ENCODE measurements around the gene ADRA2C. TPM values are rescaled to one million over a fixed set of nuclear protein-coding genes. Genes with fewer than 3 reads are reported as not detected.

The ADRA2C gene
- polyA plus RNA-seq, 1 of the 3 experiments (the other 2 are of a cell fraction), result 0.15 TPM

DNA sequence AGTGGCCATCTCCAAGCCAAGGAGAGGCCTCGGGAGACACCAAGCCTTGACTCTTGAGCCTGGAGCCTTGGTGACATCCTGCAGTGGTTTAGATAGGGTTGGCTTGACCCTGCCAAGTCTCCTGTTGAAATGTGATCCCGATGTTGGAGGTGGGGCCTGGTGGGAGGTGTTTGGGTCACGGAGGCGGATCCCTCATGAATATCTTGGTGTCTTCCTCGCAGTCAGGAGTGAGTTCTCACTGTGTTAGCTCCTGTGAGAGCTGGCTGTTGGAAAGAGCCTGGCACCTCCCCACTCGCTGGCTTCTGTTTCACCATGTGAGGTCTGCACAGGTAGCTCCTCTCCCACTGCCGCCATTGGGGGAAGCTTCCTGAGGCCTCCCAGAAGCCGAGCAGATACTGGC lies 38.8 kb downstream of the ADRA2C start (continued):
- TF ChIP-seq, protein P1, sequence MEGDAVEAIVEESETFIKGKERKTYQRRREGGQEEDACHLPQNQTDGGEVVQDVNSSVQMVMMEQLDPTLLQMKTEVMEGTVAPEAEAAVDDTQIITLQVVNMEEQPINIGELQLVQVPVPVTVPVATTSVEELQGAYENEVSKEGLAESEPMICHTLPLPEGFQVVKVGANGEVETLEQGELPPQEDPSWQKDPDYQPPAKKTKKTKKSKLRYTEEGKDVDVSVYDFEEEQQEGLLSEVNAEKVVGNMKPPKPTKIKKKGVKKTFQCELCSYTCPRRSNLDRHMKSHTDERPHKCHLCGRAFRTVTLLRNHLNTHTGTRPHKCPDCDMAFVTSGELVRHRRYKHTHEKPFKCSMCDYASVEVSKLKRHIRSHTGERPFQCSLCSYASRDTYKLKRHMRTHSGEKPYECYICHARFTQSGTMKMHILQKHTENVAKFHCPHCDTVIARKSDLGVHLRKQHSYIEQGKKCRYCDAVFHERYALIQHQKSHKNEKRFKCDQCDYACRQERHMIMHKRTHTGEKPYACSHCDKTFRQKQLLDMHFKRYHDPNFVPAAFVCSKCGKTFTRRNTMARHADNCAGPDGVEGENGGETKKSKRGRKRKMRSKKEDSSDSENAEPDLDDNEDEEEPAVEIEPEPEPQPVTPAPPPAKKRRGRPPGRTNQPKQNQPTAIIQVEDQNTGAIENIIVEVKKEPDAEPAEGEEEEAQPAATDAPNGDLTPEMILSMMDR (IDR thresholded peaks at IDR 0.05), result no peak
- TF ChIP-seq FOXM1 (IDR thresholded peaks at IDR 0.05; ENCODE audit: low read depth) (no peak), SIN3A (IDR thresholded peaks at IDR 0.05; ENCODE audit: borderline replicate concordance, low read depth, low read length) (no peak), EP300 (IDR thresholded peaks at IDR 0.05; ENCODE audit: borderline replicate concordance in 1 of 2, low read depth in 1 of 2, low read length in 1 of 2) (no peak), JUND (IDR thresholded peaks at IDR 0.05) (no peak), POLR2AphosphoS5 (IDR thresholded peaks at IDR 0.05; ENCODE audit: low read depth, low read length) (no peak), FOSL2 (IDR thresholded peaks at IDR 0.05; ENCODE audit: borderline replicate concordance, low read depth) (no peak)
- TF ChIP-seq, protein P2, sequence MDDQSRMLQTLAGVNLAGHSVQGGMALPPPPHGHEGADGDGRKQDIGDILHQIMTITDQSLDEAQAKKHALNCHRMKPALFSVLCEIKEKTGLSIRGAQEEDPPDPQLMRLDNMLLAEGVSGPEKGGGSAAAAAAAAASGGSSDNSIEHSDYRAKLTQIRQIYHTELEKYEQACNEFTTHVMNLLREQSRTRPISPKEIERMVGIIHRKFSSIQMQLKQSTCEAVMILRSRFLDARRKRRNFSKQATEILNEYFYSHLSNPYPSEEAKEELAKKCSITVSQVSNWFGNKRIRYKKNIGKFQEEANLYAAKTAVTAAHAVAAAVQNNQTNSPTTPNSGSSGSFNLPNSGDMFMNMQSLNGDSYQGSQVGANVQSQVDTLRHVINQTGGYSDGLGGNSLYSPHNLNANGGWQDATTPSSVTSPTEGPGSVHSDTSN (IDR thresholded peaks at IDR 0.05), result no peak

DNA sequence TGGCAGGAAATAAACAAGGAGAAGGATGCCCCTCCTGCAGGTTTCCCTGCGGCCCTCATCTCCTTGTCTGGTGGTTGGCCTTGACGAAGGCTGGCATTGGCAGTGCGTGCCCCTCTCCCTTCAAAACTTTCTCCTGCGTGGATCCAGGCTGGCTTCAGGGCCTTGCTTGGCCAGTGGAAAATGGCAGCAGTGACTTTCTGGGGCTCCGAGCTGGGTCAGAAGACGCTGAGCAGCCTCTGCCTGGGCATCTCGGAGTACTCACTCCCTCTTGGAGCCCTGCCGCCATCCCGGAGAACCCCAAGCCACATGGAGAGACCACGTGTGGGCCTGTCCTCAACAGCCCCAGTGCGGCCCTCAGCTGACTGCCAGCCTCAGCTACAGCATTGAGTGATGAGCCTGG lies 39.5 kb downstream of the ADRA2C start:
- Histone ChIP-seq H3K4me1 (ENCODE audit: control insufficient read depth in 1 of 2, insufficient read depth in 2 of 2, low read depth in 1 of 2, low read length in 1 of 2) (peaks cover 0 to 6% of the 10 kb centered on the region in 2 experiments; a peak in 1 of 4 replicates), H3K4me3 (ENCODE audit: low read depth in 2 of 2, low read length in 1 of 2) (no peak overlapping the region), H4K20me1 (ENCODE audit: insufficient read depth) (no peaks in the 10 kb centered on the region), H3K79me2 (ENCODE audit: insufficient read depth) (no peaks in the 10 kb centered on the region), H3K9me3 (no peaks in the 10 kb centered on the region), H3K36me3 (replicated peaks in 1 of 2; ENCODE audit: control insufficient read depth in 1 of 2, insufficient read depth in 2 of 2, low read length in 1 of 2) (no peaks in the 10 kb centered on the region), H3K27me3 (ENCODE audit: insufficient read depth) (no peaks in the 10 kb centered on the region), H3K27ac (ENCODE audit: low read depth in 2 of 2, low read length in 1 of 2) (no peak overlapping the region), H2AFZ (ENCODE audit: low read depth) (no peak overlapping the region), H3K4me2 (no peak overlapping the region), H3K9me2 (no peaks in the 10 kb centered on the region), H3K9ac (no peak overlapping the region), H3F3A (replicated peaks; ENCODE audit: insufficient read depth) (no peaks in the 10 kb centered on the region)
- ChIA-PET CTCF (interaction anchor here (0.7 to 1.5 kb wide), 2 partner anchors 18 to 75 kb away, joined by 3 read pairs; no protein-coding TSS in a partner anchor), POLR2A (no interaction called here)
- TF ChIP-seq TAF1 (IDR thresholded peaks at IDR 0.05; ENCODE audit: borderline replicate concordance, low read depth, low read length), result no peak
- TF ChIP-seq RFX5 (IDR thresholded peaks at IDR 0.05; ENCODE audit: low read length), result no peak
- no peak for TF ChIP-seq GATA2 (CRISPR knock-in tag; IDR thresholded peaks at IDR 0.05)
- no peak for TF ChIP-seq ELF1 (IDR thresholded peaks at IDR 0.05)
- TF ChIP-seq RCOR1 (IDR thresholded peaks at IDR 0.05; ENCODE audit: low read length), result no peak
- no peak for TF ChIP-seq FOSL2 (IDR thresholded peaks at IDR 0.05; ENCODE audit: borderline replicate concordance, low read depth)
- no peak for TF ChIP-seq SIN3A (IDR thresholded peaks at IDR 0.05; ENCODE audit: borderline replicate concordance, low read depth, low read length)
- TF ChIP-seq, protein P3, sequence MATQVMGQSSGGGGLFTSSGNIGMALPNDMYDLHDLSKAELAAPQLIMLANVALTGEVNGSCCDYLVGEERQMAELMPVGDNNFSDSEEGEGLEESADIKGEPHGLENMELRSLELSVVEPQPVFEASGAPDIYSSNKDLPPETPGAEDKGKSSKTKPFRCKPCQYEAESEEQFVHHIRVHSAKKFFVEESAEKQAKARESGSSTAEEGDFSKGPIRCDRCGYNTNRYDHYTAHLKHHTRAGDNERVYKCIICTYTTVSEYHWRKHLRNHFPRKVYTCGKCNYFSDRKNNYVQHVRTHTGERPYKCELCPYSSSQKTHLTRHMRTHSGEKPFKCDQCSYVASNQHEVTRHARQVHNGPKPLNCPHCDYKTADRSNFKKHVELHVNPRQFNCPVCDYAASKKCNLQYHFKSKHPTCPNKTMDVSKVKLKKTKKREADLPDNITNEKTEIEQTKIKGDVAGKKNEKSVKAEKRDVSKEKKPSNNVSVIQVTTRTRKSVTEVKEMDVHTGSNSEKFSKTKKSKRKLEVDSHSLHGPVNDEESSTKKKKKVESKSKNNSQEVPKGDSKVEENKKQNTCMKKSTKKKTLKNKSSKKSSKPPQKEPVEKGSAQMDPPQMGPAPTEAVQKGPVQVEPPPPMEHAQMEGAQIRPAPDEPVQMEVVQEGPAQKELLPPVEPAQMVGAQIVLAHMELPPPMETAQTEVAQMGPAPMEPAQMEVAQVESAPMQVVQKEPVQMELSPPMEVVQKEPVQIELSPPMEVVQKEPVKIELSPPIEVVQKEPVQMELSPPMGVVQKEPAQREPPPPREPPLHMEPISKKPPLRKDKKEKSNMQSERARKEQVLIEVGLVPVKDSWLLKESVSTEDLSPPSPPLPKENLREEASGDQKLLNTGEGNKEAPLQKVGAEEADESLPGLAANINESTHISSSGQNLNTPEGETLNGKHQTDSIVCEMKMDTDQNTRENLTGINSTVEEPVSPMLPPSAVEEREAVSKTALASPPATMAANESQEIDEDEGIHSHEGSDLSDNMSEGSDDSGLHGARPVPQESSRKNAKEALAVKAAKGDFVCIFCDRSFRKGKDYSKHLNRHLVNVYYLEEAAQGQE (IDR thresholded peaks at IDR 0.05; ENCODE audit: low read depth, low read length), result no peak
- WGBS (ENCODE audit: low lambda C conversion rate), result 23% methylated on average over 4 of the region's 11 CpGs
- DNase-seq, result no peak
